MV-4-11 (cell line): ENCODE data around the gene PSMB8.
"Not testable (repeated sequence)": the region's sequence is repeated elsewhere in the genome, so short reads cannot be mapped to it uniquely, and the experiment has no call there.

Experiments
- DNase-seq: peaks from one replicate; lab custom pipeline; 2025; lab: John Stamatoyannopoulos, UW

The PSMB8 gene

GRCh38 chr6:32843979-32844838 lies at the start of gene PSMB8:
TSS of gene PSMB8 (minus strand) at chr6:32844047. CDS start at chr6:32843996, 51 bp downstream.
- DNase-seq: peak; percentile 94

DNA sequence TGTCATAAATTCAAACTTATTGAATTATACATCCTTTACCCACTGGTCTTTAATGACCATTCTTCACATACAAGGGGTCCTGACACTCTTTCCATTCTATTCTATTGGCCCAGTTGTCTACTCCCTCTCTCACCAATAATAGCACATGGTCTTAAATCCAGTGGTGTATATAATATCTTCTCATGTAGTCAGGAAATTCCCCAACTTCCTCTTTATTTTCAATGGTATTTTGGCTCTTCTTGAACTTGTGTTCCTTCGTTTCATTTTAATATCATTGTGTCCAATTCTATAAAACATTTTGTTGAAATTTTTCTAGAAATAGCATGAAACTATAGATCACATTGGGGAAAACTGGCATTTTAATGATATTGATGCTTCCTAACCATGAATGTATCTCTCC lies 47.0 kb upstream of the PSMB8 start:
- DNase-seq: peak; percentile 23

DNA sequence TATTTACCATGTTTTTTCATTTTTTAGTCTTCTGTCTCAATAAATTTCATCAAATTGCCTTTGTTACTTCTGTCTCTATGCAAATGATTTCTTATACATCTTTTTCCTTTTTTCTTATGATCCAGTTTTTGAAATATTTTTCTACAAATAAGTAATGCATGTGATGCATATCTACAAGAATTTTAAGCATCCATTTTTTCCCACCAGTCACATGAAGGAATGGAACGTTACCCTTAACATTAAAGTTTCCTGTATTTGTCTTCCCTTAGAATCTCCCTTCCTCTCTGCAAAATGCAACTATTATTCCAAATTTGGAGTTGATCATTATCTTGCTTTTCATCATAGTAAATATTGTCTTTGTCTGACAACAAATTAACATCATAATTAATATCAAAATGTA lies 45.7 kb upstream of the PSMB8 start:
- no peak for DNase-seq

DNA sequence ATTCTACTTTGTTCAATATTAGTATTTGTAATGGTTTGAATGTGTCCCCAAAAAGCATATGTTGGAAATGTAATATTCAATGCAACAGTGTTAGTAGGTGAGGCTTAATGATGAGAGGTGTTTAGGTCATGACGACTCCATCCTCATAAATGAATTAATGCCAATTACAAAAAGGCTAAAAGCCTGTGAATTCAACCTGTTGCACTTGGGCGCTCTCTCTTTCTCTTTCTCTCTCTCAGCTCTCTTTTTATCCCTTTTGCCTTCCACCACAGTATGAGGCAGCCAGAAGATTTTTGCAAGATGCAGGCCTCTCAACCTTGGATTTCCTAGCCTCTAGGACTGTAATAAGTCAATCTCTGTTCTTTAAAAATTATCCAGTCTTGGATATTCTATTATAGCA lies 44.7 kb upstream of the PSMB8 start:
- no peak for DNase-seq

GRCh38 chr6:32887616-32888015 lies 43.8 kb upstream of the PSMB8 start:
- no peak for DNase-seq

DNA sequence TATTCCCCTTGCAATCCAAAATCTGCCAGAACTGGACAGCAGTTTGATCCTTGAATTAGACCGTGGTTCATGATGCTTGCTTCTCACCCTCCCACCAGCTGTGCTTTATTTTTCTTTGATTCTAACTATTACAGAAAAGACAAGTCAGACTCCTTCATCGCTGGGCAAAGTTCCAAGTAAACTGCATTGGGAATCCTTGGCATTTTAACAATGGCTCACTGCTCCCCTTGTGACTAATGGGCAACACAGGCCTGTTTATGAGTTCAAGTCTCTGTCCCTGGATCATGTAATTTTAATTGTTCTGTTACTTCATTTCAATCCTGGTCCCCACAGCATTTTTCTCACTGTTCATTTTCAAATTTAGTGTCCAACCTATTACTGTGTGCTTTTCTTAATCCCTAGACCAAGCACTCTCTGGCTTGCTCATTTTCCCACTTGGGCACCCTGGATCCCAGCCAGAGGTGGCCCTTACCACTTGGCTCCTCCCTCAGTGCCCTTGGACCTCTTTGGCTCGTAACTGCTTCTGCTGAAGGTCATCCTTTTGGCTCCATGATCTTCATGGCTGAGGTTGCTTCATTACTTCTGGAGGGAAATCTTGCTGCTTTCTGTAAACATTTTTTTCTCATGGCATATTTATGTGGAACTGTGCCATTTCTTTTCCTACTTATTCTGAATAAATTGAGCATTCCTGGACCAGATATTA lies 43.0 kb upstream of the PSMB8 start:
- DNase-seq: no peak

DNA sequence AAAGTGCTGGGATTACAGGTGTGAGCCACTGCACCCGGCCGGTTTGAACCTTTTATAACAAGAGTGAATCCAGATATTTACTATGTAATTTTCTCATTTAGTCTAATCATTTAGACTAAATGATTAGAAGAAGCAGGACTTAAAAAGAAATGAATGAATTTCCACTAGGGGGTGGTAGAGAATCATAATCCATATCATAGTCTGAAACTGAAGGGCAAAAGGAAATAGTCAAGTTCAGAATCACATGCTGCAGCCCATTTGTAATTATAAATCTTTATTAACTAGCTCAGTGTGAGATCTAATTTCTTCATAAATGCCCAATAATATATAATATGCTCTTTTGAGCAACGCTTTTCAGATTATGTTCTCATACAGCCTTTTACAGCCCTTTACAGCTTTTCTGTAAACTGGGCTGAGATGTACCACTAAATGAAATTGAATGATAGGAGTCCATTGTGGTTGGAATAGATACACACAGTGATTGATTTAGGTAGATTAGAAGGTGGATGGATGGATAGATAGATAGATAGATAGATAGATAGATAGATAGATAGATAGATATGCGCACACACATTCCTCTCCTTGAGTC lies 41.9 kb upstream of the PSMB8 start:
- peak; percentile 78 for DNase-seq

- peak; percentile 58 for DNase-seq
These were observed 39.9 kb upstream of the PSMB8 start for GRCh38 chr6:32883789-32884188.

DNA sequence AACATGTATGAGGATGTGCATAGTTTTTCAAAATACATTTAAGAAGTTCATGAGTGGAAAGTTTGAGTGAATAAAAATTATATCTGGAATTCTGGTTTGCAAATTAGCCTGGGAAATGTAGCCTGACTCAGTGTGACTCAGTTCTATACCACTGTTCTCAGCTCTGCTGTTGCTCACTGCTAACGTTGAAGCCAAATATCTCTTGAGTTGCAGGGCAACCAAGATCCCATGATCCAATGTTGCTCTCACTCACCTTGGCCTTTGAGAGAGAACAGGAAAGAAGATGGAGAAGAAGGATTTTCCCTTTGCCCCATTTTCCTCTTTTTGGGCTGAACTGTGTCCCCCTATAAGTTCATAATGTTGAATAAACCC lies 39.0 kb upstream of the PSMB8 start:
- DNase-seq: no peak

- not testable (repeated sequence) for DNase-seq
These were observed 37.1 kb upstream of the PSMB8 start for GRCh38 chr6:32880962-32881361.

DNA sequence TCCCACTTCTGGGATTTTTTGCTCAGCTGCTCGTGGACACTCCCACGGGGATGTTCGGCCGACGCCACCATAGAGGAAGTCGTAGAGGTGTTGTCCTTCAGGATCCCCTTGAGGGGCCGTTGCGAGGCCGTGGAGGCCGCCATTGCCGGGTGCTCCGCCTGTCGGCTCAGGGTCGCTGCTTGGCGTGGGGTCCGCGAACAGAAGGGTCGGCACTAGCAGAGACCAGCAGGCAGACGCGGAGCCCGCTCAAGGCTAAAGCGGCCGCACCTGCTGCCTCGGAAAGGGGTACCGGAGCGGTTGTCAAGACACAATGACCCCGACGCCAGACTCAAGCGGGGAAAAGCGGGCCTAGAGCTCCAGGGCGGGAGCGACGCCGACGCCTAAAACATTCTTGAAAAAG lies 35.8 kb upstream of the PSMB8 start:
- DNase-seq: no peak

DNA sequence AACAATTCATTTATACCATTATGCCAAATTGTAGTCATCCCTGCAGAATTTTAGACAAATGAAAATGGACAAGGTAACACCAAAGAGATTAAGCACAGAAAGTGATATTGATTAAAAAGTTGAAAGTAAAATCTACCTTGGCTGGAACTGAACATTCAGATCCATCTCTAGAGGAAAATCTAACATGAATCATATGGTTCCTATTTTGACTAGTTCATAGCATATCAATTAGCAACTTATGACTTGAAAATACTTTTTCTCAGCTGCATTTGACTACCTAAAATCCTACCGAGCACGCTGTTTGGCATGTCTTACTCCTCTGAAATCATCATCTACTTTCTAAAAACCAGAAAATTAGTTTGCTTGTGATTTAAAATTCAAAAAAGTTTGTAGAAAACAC lies 32.8 kb upstream of the PSMB8 start:
- no peak for DNase-seq

GRCh38 chr6:32873947-32874346 lies 30.1 kb upstream of the PSMB8 start:
- not testable (repeated sequence) for DNase-seq

- peak; percentile 62 for DNase-seq
These were observed 24.5 kb upstream of the PSMB8 start for GRCh38 chr6:32868257-32868788.

GRCh38 chr6:32867554-32868256 lies 23.9 kb upstream of the PSMB8 start:
- DNase-seq: no peak

DNA sequence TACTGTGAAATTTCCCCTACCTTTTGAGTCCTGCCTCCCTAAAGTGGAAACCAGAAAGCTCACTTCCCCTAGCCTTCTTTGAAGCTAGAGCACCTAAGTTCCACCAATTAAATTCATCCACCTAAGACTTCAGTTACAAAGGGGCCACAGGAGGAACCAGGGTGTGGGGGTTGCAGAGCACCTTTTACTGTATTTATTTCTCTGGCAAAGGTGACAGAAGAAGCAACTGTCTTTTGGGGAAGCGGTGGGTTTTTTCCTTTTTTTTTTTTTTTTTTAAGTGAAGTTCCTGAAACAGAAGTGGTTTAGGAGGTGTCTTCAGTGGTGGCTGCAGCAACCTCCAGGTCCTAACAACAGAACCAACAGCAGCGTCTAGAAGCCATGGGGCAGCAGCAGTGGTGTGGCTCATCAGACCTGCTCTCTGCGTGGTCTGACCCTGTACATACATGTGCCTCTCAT lies 23.2 kb upstream of the PSMB8 start:
- no peak for DNase-seq

- DNase-seq: no peak
These were observed 22.0 kb upstream of the PSMB8 start for GRCh38 chr6:32865724-32866443.

DNA sequence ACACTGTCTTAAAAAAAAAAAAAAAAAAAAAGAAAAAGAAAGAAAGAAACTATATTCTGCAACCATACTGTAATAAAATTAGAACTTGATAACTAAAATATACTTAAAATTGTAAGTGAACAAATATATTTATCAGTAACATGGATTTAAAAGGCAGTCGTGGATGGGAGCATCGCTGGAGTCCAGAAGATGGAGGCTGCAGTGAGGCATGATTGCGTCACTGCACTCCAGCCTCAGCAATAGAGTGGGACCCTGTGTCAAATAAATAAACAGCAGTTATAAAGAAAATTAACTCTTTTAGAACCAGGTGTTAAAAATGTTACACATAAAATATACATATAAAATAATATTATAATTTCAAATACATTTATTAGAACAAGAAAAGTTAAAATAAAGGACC lies 18.9 kb upstream of the PSMB8 start:
- DNase-seq: no peak

DNA sequence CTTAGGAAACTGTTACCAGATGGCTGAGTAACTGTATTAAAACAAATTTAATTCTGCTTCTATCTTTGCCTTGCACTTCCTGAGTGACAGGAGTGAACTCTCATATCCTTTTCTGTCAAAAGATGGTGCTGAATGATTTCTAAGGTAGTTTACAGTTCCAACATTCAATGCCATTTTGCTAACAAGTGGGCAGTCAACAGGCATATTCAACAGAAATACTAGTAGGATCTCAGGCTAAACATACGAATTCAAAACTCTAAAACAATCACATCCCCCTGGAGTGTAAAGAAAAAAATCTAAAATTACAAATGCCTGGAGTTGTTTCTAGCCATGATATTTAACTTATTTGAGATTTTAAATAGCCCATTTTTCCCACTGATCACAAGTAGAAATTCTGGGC lies 16.8 kb upstream of the PSMB8 start:
- DNase-seq: no peak

GRCh38 chr6:32858194-32858593 lies 14.3 kb upstream of the PSMB8 start:
- no peak for DNase-seq

GRCh38 chr6:32857156-32857891 lies 13.5 kb upstream of the PSMB8 start:
- no peak for DNase-seq
